Cardiac septum (tissue), 1 donor: ENCODE data around the gene SLC6A2. TPM values are rescaled to one million over a fixed set of nuclear protein-coding genes. Genes with fewer than 3 reads are reported as not detected.
A peak's percentile ranks its signal among the peaks of the same experiment; 100 is the strongest.

Source experiments
- DNase-seq: peaks from one replicate; pipeline ENCODE4 v3.0.0-alpha.2; 2020; ENCODE audit warnings: low spot score
- intact Hi-C: fragments of 100-400 bp; cut with DNase I; formaldehyde crosslinking; loops from one replicate; pipeline ENCODE4 v1.14.0; 2022
- total RNA-seq: library from RNA; stranded (reverse); fragmentation: NEBNext Ultra II Directional; extraction: Animal tissue kit (Norgen Biotek cat#: 25700); gene quantifications from one replicate; pipeline ENCODE4 v1.2.1, GENCODE V29; 2021
- donor health status: DM: no; HTN: no; CAD: no.

SLC6A2 gene
- total RNA-seq, 1 donor from 2014 or later: not detected

- DNase-seq: no peak
- intact Hi-C loops: loop anchor here (2.0 to 10.0 kb wide), 3 partner anchors 159 to 237 kb away; no protein-coding TSS in a partner anchor
Observed at GRCh38 chr16:55701442-55702319, 45.9 kb downstream of the SLC6A2 start.

GRCh38 chr16:55703003-55704001 is 47.5 kb downstream of the SLC6A2 start:
- no peak for DNase-seq
- intact Hi-C loops: loop anchor here (5.0 to 10.0 kb wide), 2 partner anchors 161 to 209 kb away; no protein-coding TSS in a partner anchor

DNA sequence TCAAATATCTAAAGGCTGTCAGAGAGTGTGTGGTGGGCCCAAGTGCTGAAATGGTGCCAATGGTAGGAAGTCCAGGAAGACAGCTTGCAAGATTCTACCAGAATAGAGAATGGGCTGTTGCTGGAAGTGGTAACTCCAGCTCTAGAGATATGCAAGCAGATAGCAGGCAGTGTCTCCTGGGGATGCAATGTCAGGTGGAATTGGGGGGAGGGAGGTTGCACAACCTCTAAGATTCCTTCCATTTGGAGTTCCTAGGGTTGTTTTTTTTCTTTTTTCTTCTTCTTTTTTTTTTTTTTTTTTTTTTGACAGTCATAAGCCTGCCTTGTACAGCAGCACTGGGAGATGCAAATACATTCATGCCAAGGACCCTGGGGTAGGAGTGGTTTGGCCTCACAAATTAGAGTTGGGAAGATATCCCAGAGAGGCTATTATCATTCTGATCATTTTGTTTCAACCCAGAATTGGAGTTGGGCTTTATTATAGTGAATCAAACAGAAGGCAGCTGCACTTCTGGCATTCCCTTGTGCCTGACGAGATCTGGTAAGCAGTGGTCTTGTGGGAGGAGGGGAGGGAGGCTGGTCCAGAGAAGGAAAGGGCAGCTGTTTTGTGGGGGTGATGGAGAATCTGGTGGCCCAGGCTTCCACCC is 51.1 kb downstream of the SLC6A2 start:
- DNase-seq: no peak
- intact Hi-C loops: loop anchor here (10.0 kb wide), 1 partner anchor 212 kb away; no protein-coding TSS in a partner anchor

DNA sequence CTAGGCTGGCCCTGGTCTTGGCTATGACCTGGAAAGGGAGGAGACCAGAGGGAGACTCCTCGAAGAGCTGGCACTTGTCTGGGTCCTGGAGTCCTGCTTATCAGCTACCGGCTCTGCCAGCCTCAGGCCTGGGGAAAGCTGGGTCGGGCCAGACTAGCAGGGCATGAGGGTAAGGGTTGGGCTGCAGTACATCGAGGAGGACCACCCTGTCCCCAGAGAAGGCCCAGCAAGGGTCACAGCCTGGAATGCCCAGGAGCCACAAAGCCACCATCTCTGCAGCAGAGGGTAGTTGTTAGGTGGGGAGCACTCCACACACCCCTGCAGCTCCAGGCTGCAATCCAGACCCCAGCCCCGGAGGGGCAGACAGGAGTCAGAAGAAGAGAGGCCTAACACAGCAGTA is 54.0 kb downstream of the SLC6A2 start:
- no peak for DNase-seq
- intact Hi-C loops: loop anchor here (10.0 kb wide), 1 partner anchor 215 kb away; no protein-coding TSS in a partner anchor

DNA sequence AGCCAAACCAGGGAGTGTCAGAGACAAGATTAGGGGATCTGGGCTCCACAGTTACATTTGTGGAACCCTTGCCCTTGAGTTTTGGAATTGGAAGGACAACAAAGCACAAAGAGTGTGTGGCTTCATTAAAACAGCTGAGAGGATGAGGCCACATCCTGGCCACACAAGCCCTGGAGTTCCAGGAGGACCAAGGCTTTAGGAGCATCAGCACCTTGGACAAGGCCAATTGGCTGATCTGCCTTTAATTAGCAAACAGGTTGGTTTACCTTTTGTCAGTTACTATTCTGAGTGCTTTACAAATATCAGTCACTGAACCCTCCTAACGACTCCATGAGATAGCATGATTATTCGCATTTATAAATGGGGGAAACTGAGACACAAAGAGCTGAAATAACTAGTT is 54.7 kb downstream of the SLC6A2 start:
- DNase-seq: no peak
- intact Hi-C loops: no loop called here

DNA sequence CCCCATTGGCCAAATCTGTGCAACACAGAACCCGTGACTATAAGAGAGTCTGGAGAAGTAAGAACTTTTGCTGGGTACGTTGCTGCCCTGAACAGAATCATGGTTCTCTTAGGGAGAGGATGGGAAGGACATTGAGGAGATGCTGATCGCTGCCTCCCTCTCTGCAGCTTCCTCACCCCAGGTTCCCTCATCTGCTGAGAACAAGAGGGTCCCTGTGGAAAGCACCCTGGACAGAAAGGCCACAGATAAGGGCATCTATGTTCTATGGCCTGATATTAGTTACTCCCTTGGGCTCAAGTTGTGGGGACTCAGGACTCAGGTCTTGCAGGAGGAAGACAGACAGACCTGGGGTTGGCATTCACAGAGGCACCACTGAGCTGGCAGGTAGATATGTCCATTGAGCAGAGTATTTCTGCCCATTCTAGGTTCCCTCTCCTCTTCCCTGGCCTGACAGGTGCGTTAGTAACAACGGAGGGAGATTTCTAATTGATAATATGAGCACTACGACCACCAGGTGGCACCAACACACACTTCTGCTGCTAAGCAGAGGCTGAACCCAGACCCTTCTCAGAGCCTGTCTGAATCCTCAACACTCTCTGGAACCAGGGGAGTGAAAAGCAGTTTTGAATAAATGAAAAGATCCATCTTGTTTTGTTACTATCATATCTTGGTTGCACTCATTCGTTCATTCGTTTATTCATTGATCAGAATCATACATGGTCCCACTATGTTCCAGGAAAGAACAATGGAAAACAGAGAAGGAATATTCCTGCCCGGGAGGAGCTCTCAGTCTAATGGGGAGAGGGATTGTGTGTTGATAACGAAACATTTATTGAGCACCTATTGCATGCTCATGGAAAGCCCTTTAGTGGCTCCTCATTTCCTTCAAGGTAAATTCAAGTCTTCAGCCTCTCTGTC is 56.4 kb downstream of the SLC6A2 start:
- intact Hi-C loops: loop anchor here (1.0 kb wide), 1 partner anchor 130 kb away; no protein-coding TSS in a partner anchor

GRCh38 chr16:55713103-55713502 is 57.3 kb downstream of the SLC6A2 start:
- intact Hi-C loops: no loop called here
- DNase-seq: no peak

More for the DNA sequence above, 56.4 kb downstream of the SLC6A2 start:
- no peak for DNase-seq

- peak; percentile 51 for DNase-seq
- intact Hi-C loops: no loop called here
Observed at GRCh38 chr16:55717326-55717725, 61.5 kb downstream of the SLC6A2 start.

- intact Hi-C loops: no loop called here
- DNase-seq: no peak
Observed at GRCh38 chr16:55725055-55725777, 69.4 kb downstream of the SLC6A2 start.

- intact Hi-C loops: no loop called here
- DNase-seq: no peak
Observed at GRCh38 chr16:55728797-55729196, 73.0 kb downstream of the SLC6A2 start.

DNA sequence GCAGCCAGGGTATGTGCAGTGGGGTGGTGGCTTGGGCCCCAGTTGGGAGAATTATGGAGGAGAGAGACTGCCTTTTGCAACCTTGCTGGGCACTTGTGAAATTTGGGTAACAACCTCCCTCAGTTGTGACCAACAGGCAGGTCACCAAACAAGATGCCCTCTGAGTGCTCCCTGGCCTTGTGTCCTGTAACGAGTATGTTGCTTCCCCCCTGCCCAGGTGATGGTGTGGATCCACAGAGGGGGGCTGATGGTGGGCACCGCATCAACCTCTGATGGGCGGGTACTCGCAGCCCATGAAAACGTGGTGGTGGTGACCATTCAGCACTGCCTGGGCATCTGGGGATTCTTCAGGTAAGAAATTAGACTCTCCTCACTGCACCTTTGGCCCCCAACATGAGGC is 74.3 kb downstream of the SLC6A2 start:
- DNase-seq: no peak
- intact Hi-C loops: no loop called here

DNA sequence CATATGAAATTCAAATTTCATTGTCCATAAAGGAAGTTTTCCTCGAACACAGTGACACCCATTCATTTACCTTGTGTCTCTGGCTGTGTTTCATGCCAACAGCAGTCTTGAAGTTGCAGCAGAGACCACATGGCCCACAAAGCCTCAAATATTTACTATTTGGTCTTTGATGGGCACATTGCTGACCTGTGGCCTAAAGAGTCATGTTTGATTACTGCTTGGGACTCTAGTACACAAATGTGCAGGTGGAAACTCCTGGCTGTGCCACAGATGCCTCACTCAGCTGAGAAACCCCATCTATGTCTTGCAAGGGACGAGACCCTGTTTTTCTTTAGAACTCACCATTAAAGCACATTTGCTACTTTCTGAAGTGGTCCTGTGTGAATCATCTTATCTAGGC is 76.7 kb downstream of the SLC6A2 start:
- DNase-seq: no peak
- intact Hi-C loops: no loop called here

- intact Hi-C loops: no loop called here
- DNase-seq: no peak
Observed at GRCh38 chr16:55734665-55735064, 78.9 kb downstream of the SLC6A2 start.

DNA sequence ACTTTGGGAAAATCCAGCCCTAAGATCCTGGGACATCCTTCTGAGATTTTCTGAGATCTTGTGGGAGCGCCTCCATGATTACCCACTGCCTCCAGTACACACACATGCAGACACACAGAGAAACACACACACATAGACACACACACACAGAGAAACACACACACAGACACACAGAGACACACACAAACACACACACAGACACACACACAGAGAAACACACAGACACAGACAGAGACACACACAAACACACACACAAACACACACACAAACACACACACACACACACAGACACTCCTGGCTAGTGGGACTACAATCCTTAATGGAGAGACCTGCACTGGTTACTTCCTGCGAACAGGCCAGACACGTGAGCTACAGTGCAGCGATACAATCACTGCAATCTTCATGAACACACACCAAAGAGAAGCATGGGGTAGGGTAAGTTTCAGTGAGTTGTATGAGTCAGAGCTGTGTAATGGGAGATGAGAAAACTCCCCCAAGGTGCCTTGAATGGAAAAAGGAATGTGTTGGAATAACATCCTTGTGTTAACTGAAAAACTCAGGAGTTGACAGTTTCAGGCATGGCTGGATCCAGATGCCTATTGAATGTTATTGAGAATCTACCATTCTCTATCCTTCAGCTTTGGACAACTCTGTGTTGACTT is 79.5 kb downstream of the SLC6A2 start:
- no peak for DNase-seq
- intact Hi-C loops: no loop called here

- intact Hi-C loops: no loop called here
- no peak for DNase-seq
Observed at GRCh38 chr16:55736671-55737070, 80.9 kb downstream of the SLC6A2 start.

DNA sequence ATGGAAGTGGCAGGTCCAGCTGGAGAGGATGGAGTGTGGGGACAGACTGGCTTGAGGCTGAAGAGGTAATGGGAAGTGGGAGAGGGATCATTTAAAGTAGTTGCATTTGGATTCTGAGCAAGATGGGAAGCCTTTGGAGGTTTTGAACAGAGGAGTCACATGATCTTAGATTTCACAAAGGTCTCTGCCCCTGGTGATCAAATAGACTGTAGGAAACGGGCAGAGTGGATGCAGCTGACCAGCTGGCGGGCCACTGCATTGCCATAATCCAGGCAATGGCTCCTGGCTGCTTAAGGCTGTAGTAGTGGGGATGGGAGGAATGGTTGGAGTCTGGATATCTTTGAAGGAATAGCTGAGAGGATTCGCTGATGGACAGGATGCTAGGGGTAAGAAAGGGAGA is 81.5 kb downstream of the SLC6A2 start:
- DNase-seq: no peak
- intact Hi-C loops: no loop called here

DNA sequence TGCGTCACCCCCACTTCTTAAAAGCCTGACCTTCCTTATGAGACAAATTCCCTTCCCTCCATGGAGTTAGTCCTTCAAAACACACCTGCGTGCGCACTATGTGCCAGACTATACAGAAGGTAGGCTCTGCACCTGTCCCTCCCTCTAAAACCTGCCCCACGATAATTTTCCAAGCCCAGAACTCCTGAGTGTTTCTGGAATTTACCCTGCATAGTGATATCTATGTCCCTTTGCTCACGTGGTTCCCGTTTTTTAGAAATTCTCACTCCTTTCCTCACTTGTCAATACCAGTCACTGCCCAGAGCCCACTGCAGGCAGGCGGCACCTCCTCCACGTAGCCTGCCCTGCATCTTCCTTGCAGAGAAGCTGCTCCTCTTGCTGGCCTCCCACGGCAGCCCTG is 82.2 kb downstream of the SLC6A2 start:
- intact Hi-C loops: no loop called here
- no peak for DNase-seq
